Measurements from ENCODE around the gene SLCO3A1. TPM values are rescaled to one million over a fixed set of nuclear protein-coding genes. Genes with fewer than 3 reads are reported as not detected.

SLCO3A1 gene
- total RNA-seq, 1 donor from 2014 or later, result 46.6 TPM

- ATAC-seq (ENCODE audit: poor library complexity) (peak; percentile 83), DNase-seq (peak; percentile 67)
- intact Hi-C loops (cut with DNase I), result no loop called here
Measured at GRCh38 chr15:92142242-92143232, 289.0 kb downstream of the SLCO3A1 start.

- intact Hi-C loops (cut with DNase I), result no loop called here
- ATAC-seq (ENCODE audit: poor library complexity) (no peak), DNase-seq (no peak)
Measured at GRCh38 chr15:92143765-92144164, 290.3 kb downstream of the SLCO3A1 start.

GRCh38 chr15:92146511-92147150 lies 293.1 kb downstream of the SLCO3A1 start:
- intact Hi-C loops (cut with DNase I), result no loop called here
- ATAC-seq (ENCODE audit: poor library complexity), result no peak
- DNase-seq, result no peak

GRCh38 chr15:92149029-92149428 lies 295.5 kb downstream of the SLCO3A1 start:
- no peak for DNase-seq
- no peak for ATAC-seq (ENCODE audit: poor library complexity)
- intact Hi-C loops (cut with DNase I), result no loop called here

- intact Hi-C loops (cut with DNase I), result no loop called here
- DNase-seq, result no peak
Measured at GRCh38 chr15:92149465-92149864, 296.0 kb downstream of the SLCO3A1 start.

GRCh38 chr15:92151168-92151567 lies 297.7 kb downstream of the SLCO3A1 start:
- intact Hi-C loops (cut with DNase I), result no loop called here
- ATAC-seq (ENCODE audit: poor library complexity), result no peak
- DNase-seq, result no peak

More at GRCh38 chr15:92149465-92149864, 296.0 kb downstream of the SLCO3A1 start:
- no peak for ATAC-seq (ENCODE audit: poor library complexity)

- ATAC-seq (ENCODE audit: poor library complexity), result no peak
- intact Hi-C loops (cut with DNase I), result no loop called here
Measured at GRCh38 chr15:92151741-92152140, 298.2 kb downstream of the SLCO3A1 start.

GRCh38 chr15:92152983-92153382 lies 299.5 kb downstream of the SLCO3A1 start:
- DNase-seq, result no peak
- intact Hi-C loops (cut with DNase I), result no loop called here
- ATAC-seq (ENCODE audit: poor library complexity), result no peak

More at GRCh38 chr15:92151741-92152140, 298.2 kb downstream of the SLCO3A1 start:
- no peak for DNase-seq

- no peak for DNase-seq
- intact Hi-C loops (cut with DNase I), result no loop called here
- ATAC-seq (ENCODE audit: poor library complexity), result no peak
Measured at GRCh38 chr15:92153620-92154019, 300.1 kb downstream of the SLCO3A1 start.

- ATAC-seq (ENCODE audit: poor library complexity) (no peak), DNase-seq (no peak)
- intact Hi-C loops (cut with DNase I), result no loop called here
Measured at GRCh38 chr15:92155934-92156333, 302.4 kb downstream of the SLCO3A1 start.

GRCh38 chr15:92157666-92158298 lies 304.3 kb downstream of the SLCO3A1 start:
- intact Hi-C loops (cut with DNase I), result no loop called here
- ATAC-seq (ENCODE audit: poor library complexity) (no peak), DNase-seq (no peak)

- intact Hi-C loops (cut with DNase I), result no loop called here
- DNase-seq, result no peak
- ATAC-seq (ENCODE audit: poor library complexity), result peak; percentile 9
Measured at GRCh38 chr15:92158426-92158825, 304.9 kb downstream of the SLCO3A1 start.

- intact Hi-C loops (cut with DNase I), result no loop called here
- ATAC-seq (ENCODE audit: poor library complexity), result peak; percentile 64
Measured at GRCh38 chr15:92159481-92159880, 306.0 kb downstream of the SLCO3A1 start.

GRCh38 chr15:92159906-92160841 lies 306.7 kb downstream of the SLCO3A1 start:
- DNase-seq (no peak), ATAC-seq (ENCODE audit: poor library complexity) (no peak)
- intact Hi-C loops (cut with DNase I), result no loop called here

More at GRCh38 chr15:92159481-92159880, 306.0 kb downstream of the SLCO3A1 start:
- no peak for DNase-seq

- intact Hi-C loops (cut with DNase I), result no loop called here
- ATAC-seq (ENCODE audit: poor library complexity) (no peak), DNase-seq (no peak)
Measured at GRCh38 chr15:92161039-92161670, 307.6 kb downstream of the SLCO3A1 start.

- DNase-seq (no peak), ATAC-seq (ENCODE audit: poor library complexity) (no peak)
- intact Hi-C loops (cut with DNase I), result no loop called here
Measured at GRCh38 chr15:92162657-92163056, 309.1 kb downstream of the SLCO3A1 start.

GRCh38 chr15:92163641-92164040 lies 310.1 kb downstream of the SLCO3A1 start:
- intact Hi-C loops (cut with DNase I), result no loop called here
- ATAC-seq (ENCODE audit: poor library complexity) (no peak), DNase-seq (no peak)

All from Right ventricle myocardium superior (tissue), 1 donor.